SK-N-SH (cell line): ENCODE data around the gene STARD13. TPM values are rescaled to one million over a fixed set of nuclear protein-coding genes. Genes with fewer than 3 reads are reported as not detected.

Experiments used
- CTCF ChIA-PET: fragments of 300-600, 350-600 bp; formaldehyde crosslinking; extraction: SDS; loops from one replicate; lab custom pipeline; 2021; lab: Yijun Ruan, JAX
- POLR2A ChIA-PET: fragments of 350-600 bp; sonication (Branson Sonifier 250); formaldehyde crosslinking; extraction: SDS; loops from one replicate; lab custom pipeline; 2020; ENCODE audit warnings: antibody characterized with exemption, inconsistent platforms; lab: Yijun Ruan, JAX
- DNase-seq: peaks from one replicate; pipeline ENCODE4 v3.0.0; 2012
- H2AFZ ChIP-seq: fragments of 200-600 bp; sonication (generic); 2 replicates; pipeline ENCODE4 v1.8.1; 2016; ENCODE audit warnings: antibody characterized with exemption, mild to moderate bottlenecking, low read depth
- H3F3A ChIP-seq: fragments of 200-600 bp; sonication (generic); replicated peaks from 2 replicates; pipeline ENCODE3; 2016; ENCODE audit warnings: antibody characterized with exemption, mild to moderate bottlenecking; ENCODE audit not compliant: insufficient read depth
- H3K27ac ChIP-seq, 2 experiments: fragments of 200-500 bp in 1 of 2; fragments of 200-600 bp in 1 of 2; sonication (Bioruptor generic) in 1 of 2; sonication (generic), shearing (Covaris generic) in 1 of 2; 2 replicates each; pipeline versions ENCODE4 v1.5.1 to v1.6.1; 2014 to 2016; ENCODE audit warnings: low read depth in 2 of 2, inconsistent platforms in 1 of 2, low read length in 1 of 2, mild to moderate bottlenecking in 1 of 2, mixed read lengths in 1 of 2
- H3K27me3 ChIP-seq: fragments of 200-600 bp; sonication (generic), shearing (Covaris generic); 2 replicates; pipeline ENCODE4 v1.6.1; 2016; ENCODE audit warnings: mixed run types; ENCODE audit not compliant: insufficient read depth
- H3K36me3 ChIP-seq, 2 experiments: fragments of 200-500 bp in 1 of 2; fragments of 200-600 bp in 1 of 2; sonication (Bioruptor generic) in 1 of 2; sonication (generic) in 1 of 2; replicated peaks in 1 of 2; 2 replicates each; pipeline versions ENCODE3 to v1.5.1; 2014 to 2016; ENCODE audit warnings: low read length in 1 of 2, mild to moderate bottlenecking in 1 of 2; ENCODE audit not compliant: insufficient read depth in 2 of 2, control insufficient read depth in 1 of 2
- H3K4me1 ChIP-seq, 2 experiments: fragments of 200-500 bp in 1 of 2; fragments of 200-600 bp in 1 of 2; sonication (Bioruptor generic) in 1 of 2; sonication (generic), shearing (Covaris generic) in 1 of 2; 2 replicates each; pipeline versions ENCODE4 v1.5.1 to v1.6.1; 2014 to 2016; ENCODE audit warnings: low read depth in 1 of 2, low read length in 1 of 2, mixed run types in 1 of 2; ENCODE audit not compliant: insufficient read depth in 2 of 2, control insufficient read depth in 1 of 2
- H3K4me2 ChIP-seq: fragments of 200-600 bp; sonication (generic), shearing (Covaris generic); 2 replicates; pipeline ENCODE4 v1.6.1; 2017; ENCODE audit warnings: mixed run types
- H3K4me3 ChIP-seq, 2 experiments: fragments of 200-500 bp in 1 of 2; fragments of 200-600 bp in 1 of 2; sonication (Bioruptor generic) in 1 of 2; sonication (generic), shearing (Covaris generic) in 1 of 2; 2 replicates each; pipeline versions ENCODE4 v1.5.1 to v1.8.1; 2014 to 2016; ENCODE audit warnings: low read depth in 2 of 2, inconsistent platforms in 1 of 2, low read length in 1 of 2, mild to moderate bottlenecking in 1 of 2, mixed read lengths in 1 of 2, moderate library complexity in 1 of 2
- H3K79me2 ChIP-seq: fragments of 200-600 bp; sonication (generic); 2 replicates; pipeline ENCODE4 v1.8.1; 2017; ENCODE audit warnings: mild to moderate bottlenecking; ENCODE audit not compliant: insufficient read depth
- H3K9ac ChIP-seq: fragments of 200-600 bp; sonication (generic); 2 replicates; pipeline ENCODE4 v1.6.1; 2017; ENCODE audit warnings: mixed run types
- H3K9me2 ChIP-seq: fragments of 200-600 bp; sonication (generic); 2 replicates; pipeline ENCODE4 v1.6.1; 2017; ENCODE audit warnings: mixed run types
- H3K9me3 ChIP-seq: fragments of 200-600 bp; sonication (generic); 2 replicates; pipeline ENCODE4 v1.6.1; 2017; ENCODE audit warnings: mixed run types, mild to moderate bottlenecking, moderate library complexity
- H4K20me1 ChIP-seq: fragments of 200-600 bp; sonication (generic); 2 replicates; pipeline ENCODE4 v1.6.1; 2017; ENCODE audit warnings: mild to moderate bottlenecking, mixed run types; ENCODE audit not compliant: insufficient read depth
- CHD2 ChIP-seq: fragments of 150-350 bp; IDR thresholded peaks from 2 replicates; pipeline ENCODE4 v1.6.1; 2018; ENCODE audit warnings: low read length; ENCODE audit not compliant: partially characterized antibody
- CTCF ChIP-seq: fragments of 200-600 bp; sonication (generic); IDR thresholded peaks from 2 replicates; pipeline ENCODE4 v1.6.1; 2017; ENCODE audit warnings: antibody characterized with exemption, mild to moderate bottlenecking, moderate library complexity
- ELF1 ChIP-seq: IDR thresholded peaks from 2 replicates; pipeline ENCODE4 v1.4.0; 2012
- EP300 ChIP-seq, 2 experiments: IDR thresholded peaks; 2 replicates each; pipeline versions ENCODE4 v1.4.0 to v1.6.1; 2012; ENCODE audit warnings: borderline replicate concordance in 1 of 2, low read depth in 1 of 2, low read length in 1 of 2
- JUND ChIP-seq: IDR thresholded peaks from 2 replicates; pipeline ENCODE4 v1.4.0; 2012
- MAX ChIP-seq: IDR thresholded peaks from 2 replicates; pipeline ENCODE4 v1.4.0; 2012; ENCODE audit warnings: low read depth
- MXI1 ChIP-seq: IDR thresholded peaks from 2 replicates; pipeline ENCODE4 v1.6.1; 2012; ENCODE audit warnings: mild to moderate bottlenecking, low read depth, low read length, improper control_type of control experiment
- PBX3 ChIP-seq: IDR thresholded peaks from 2 replicates; pipeline ENCODE4; 2012
- RAD21 ChIP-seq: IDR thresholded peaks from 2 replicates; pipeline ENCODE4 v1.6.1; 2012; ENCODE audit warnings: mild to moderate bottlenecking, low read length
- RFX5 ChIP-seq: IDR thresholded peaks from 2 replicates; pipeline ENCODE4 v1.6.1; 2012; ENCODE audit warnings: mild to moderate bottlenecking, improper control_type of control experiment, low read length
- SMC3 ChIP-seq: IDR thresholded peaks from 2 replicates; pipeline ENCODE4 v1.6.1; 2012; ENCODE audit warnings: low read depth, low read length, improper control_type of control experiment
- TAF1 ChIP-seq: IDR thresholded peaks from 2 replicates; pipeline ENCODE4 v1.6.1; 2012; ENCODE audit warnings: low read depth, mild to moderate bottlenecking, low read length, moderate library complexity, borderline replicate concordance
- YY1 ChIP-seq: IDR thresholded peaks from 2 replicates; pipeline ENCODE4 v1.4.0; 2012; ENCODE audit warnings: low read depth, mild to moderate bottlenecking
- WGBS: methylation state at CpG from one replicate; pipeline ENCODE4 v1.1.6; 2017; ENCODE audit warnings: low lambda C conversion rate; 5-methylcytosine and 5-hydroxymethylcytosine counted together
- polyA plus RNA-seq, 3 experiments: library from polyadenylated mRNA; depleted of rRNA; stranded (reverse); fragments of >200 nt; gene quantifications; 2 replicates each; pipeline ENCODE4 v1.2.3, GENCODE V29; 2012
- TF ChIP-seq, protein P1 (sequence below): fragments of 150-350 bp; IDR thresholded peaks from 2 replicates; pipeline ENCODE4 v1.6.1; 2017; ENCODE audit warnings: antibody characterized with exemption, low read length, low read depth, borderline replicate concordance
- TF ChIP-seq, protein P2 (sequence below): IDR thresholded peaks from 2 replicates; pipeline ENCODE4 v1.4.0; 2012; ENCODE audit warnings: low read depth, borderline replicate concordance
- TF ChIP-seq, protein P3 (sequence below): IDR thresholded peaks from 2 replicates; pipeline ENCODE4 v1.6.1; 2012; ENCODE audit warnings: mild to moderate bottlenecking, low read depth, low read length, moderate library complexity

Gene STARD13
- polyA plus RNA-seq, 1 of the 3 experiments (the other 2 are of a cell fraction) = 5.7 TPM

GRCh38 chr13:33312150-33312860 is 26.8 kb upstream of the STARD13 start:
- H3K36me3 ChIP-seq = no peaks in the 10 kb centered on the region
- no peak overlapping the region for H3K4me2 ChIP-seq
- H2AFZ ChIP-seq = no peak overlapping the region
- H3K9me2 ChIP-seq = no peaks in the 10 kb centered on the region
- H3K79me2 ChIP-seq = no peaks in the 10 kb centered on the region
- peaks cover 4% of the 10 kb centered on the region for H3F3A ChIP-seq
- WGBS = 86% methylated on average over 4 of the region's 4 CpGs
- H3K4me1 ChIP-seq = no peaks in the 10 kb centered on the region; a peak in 1 of 4 replicates
- H3K27ac ChIP-seq = no peak overlapping the region
- no peak overlapping the region for H3K9ac ChIP-seq
- ChIA-PET POLR2A (no interaction called here), CTCF (interaction anchor here (1.6 kb wide), 2 partner anchors 15 to 84 kb away, joined by 4 read pairs; no protein-coding TSS in a partner anchor)
- no peak for TF ChIP-seq JUND
- TF ChIP-seq PBX3 = no peak
- TF ChIP-seq, protein P1, sequence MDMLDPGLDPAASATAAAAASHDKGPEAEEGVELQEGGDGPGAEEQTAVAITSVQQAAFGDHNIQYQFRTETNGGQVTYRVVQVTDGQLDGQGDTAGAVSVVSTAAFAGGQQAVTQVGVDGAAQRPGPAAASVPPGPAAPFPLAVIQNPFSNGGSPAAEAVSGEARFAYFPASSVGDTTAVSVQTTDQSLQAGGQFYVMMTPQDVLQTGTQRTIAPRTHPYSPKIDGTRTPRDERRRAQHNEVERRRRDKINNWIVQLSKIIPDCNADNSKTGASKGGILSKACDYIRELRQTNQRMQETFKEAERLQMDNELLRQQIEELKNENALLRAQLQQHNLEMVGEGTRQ = no peak
- TF ChIP-seq, protein P2, sequence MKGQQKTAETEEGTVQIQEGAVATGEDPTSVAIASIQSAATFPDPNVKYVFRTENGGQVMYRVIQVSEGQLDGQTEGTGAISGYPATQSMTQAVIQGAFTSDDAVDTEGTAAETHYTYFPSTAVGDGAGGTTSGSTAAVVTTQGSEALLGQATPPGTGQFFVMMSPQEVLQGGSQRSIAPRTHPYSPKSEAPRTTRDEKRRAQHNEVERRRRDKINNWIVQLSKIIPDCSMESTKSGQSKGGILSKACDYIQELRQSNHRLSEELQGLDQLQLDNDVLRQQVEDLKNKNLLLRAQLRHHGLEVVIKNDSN = no peak
- TF ChIP-seq CHD2 = no peak
- TF ChIP-seq RAD21 = peak; percentile 69
- no peak for TF ChIP-seq TAF1
- no peak for TF ChIP-seq MAX
- peak; percentile 37 for TF ChIP-seq CTCF
- TF ChIP-seq MXI1 = no peak
- TF ChIP-seq SMC3 = peak; percentile 47; the same call in 1 of the 2 replicates
- TF ChIP-seq, protein P3, sequence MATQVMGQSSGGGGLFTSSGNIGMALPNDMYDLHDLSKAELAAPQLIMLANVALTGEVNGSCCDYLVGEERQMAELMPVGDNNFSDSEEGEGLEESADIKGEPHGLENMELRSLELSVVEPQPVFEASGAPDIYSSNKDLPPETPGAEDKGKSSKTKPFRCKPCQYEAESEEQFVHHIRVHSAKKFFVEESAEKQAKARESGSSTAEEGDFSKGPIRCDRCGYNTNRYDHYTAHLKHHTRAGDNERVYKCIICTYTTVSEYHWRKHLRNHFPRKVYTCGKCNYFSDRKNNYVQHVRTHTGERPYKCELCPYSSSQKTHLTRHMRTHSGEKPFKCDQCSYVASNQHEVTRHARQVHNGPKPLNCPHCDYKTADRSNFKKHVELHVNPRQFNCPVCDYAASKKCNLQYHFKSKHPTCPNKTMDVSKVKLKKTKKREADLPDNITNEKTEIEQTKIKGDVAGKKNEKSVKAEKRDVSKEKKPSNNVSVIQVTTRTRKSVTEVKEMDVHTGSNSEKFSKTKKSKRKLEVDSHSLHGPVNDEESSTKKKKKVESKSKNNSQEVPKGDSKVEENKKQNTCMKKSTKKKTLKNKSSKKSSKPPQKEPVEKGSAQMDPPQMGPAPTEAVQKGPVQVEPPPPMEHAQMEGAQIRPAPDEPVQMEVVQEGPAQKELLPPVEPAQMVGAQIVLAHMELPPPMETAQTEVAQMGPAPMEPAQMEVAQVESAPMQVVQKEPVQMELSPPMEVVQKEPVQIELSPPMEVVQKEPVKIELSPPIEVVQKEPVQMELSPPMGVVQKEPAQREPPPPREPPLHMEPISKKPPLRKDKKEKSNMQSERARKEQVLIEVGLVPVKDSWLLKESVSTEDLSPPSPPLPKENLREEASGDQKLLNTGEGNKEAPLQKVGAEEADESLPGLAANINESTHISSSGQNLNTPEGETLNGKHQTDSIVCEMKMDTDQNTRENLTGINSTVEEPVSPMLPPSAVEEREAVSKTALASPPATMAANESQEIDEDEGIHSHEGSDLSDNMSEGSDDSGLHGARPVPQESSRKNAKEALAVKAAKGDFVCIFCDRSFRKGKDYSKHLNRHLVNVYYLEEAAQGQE = no peak
- no peak for TF ChIP-seq RFX5
- no peak for TF ChIP-seq EP300 (IDR thresholded peaks at IDR 0.05; ENCODE audit: borderline replicate concordance in 1 of 2, low read depth in 1 of 2, low read length in 1 of 2)
- TF ChIP-seq YY1 = no peak
- TF ChIP-seq ELF1 = no peak
- no peaks in the 10 kb centered on the region for H4K20me1 ChIP-seq
- no peak overlapping the region for H3K4me3 ChIP-seq
- H3K9me3 ChIP-seq = no peaks in the 10 kb centered on the region
- no peaks in the 10 kb centered on the region for H3K27me3 ChIP-seq
- DNase-seq = no peak
